OCI-LY3 (cell line): ENCODE results near the gene ZNF518B.

Experiments used
- CTCF ChIP-seq: fragments of 200-600, 300-600 bp; sonication (generic); IDR thresholded peaks from 2 replicates; pipeline ENCODE4 v1.5.1; 2014; ENCODE audit warnings: antibody characterized with exemption, low read length, low read depth
- EZH2phosphoT487 ChIP-seq: fragments of 200-600 bp; shearing (Covaris generic); IDR thresholded peaks from 2 replicates; pipeline ENCODE4 v1.6.1; 2018; ENCODE audit warnings: antibody characterized with exemption, mixed run types, low read depth

- TF ChIP-seq EZH2phosphoT487 (no peak), CTCF (no peak)
Observed at GRCh38 chr4:10417740-10418139, 39.5 kb downstream of the ZNF518B start.
